ENCODE results near the gene ZNF581. TPM values are rescaled to one million over a fixed set of nuclear protein-coding genes. Genes with fewer than 3 reads are reported as not detected.

Gene ZNF581
- total RNA-seq, 3 donors from 2014 or later (not counting 1 experiment from before 2014, with no cell fraction given), result 15.4 to 21.9 (median 19.0) TPM

- ATAC-seq, result no peak
- Mint-ChIP-seq H3K4me1 (peaks cover 46 to 73% of the 10 kb centered on the region in 2 donors), H3K4me3 (peak overlapping the region; percentile 70), H3K27ac (peak overlapping the region; percentile 64 to 78), H3K9me3 (no peaks in the 10 kb centered on the region), H3K36me3 (peaks cover 8% of the 10 kb centered on the region), H3K27me3 (ENCODE audit: low read depth in 2 of 2) (no peaks in the 10 kb centered on the region)
- no peaks in the 10 kb centered on the region for H3K9me3 ChIP-seq (ENCODE audit: control insufficient read depth, insufficient read depth, low read length)
- H3K4me1 ChIP-seq (ENCODE audit: control insufficient read depth, insufficient read depth, low read length), result peaks cover 52% of the 10 kb centered on the region
- no peak overlapping the region for H3K27ac ChIP-seq (ENCODE audit: low read length)
- no peak for TF ChIP-seq CTCF (IDR thresholded peaks at IDR 0.05)
- 96% methylated on average over 5 of the region's 9 CpGs for WGBS (ENCODE audit: insufficient coverage)
- intact Hi-C loops (cut with micrococcal nuclease), result loop anchor here (10.0 kb wide), 2 partner anchors 655 to 1465 kb away; partner anchors contain the start of genes TSEN34 and ZSCAN5A
- H3K27me3 ChIP-seq (ENCODE audit: control insufficient read depth, insufficient read depth, low read length), result no peaks in the 10 kb centered on the region
- H3K4me3 ChIP-seq (ENCODE audit: low read length), result no peak overlapping the region
- peaks cover 58% of the 10 kb centered on the region for H3K36me3 ChIP-seq (ENCODE audit: control insufficient read depth, insufficient read depth, low read length)
- no peak for DNase-seq
Measured at GRCh38 chr19:55659822-55660221, 16.4 kb downstream of the ZNF581 start.

GRCh38 chr19:55660404-55660803 lies 17.0 kb downstream of the ZNF581 start:
- no peak overlapping the region for H3K27ac ChIP-seq (ENCODE audit: low read length)
- Mint-ChIP-seq H3K4me3 (no peak overlapping the region), H3K4me1 (peaks cover 43 to 73% of the 10 kb centered on the region in 2 donors), H3K27me3 (ENCODE audit: low read depth in 2 of 2) (no peaks in the 10 kb centered on the region), H3K36me3 (peaks cover 8% of the 10 kb centered on the region), H3K9me3 (no peaks in the 10 kb centered on the region), H3K27ac (peak overlapping the region in 1 of 2 donors; percentile 78)
- peaks cover 61% of the 10 kb centered on the region for H3K36me3 ChIP-seq (ENCODE audit: control insufficient read depth, insufficient read depth, low read length)
- no peak for TF ChIP-seq CTCF (IDR thresholded peaks at IDR 0.05)
- H3K9me3 ChIP-seq (ENCODE audit: control insufficient read depth, insufficient read depth, low read length), result no peaks in the 10 kb centered on the region
- no peak for ATAC-seq
- DNase-seq, result no peak
- 94% methylated on average over 9 of the region's 12 CpGs for WGBS (ENCODE audit: insufficient coverage)
- H3K27me3 ChIP-seq (ENCODE audit: control insufficient read depth, insufficient read depth, low read length), result no peaks in the 10 kb centered on the region
- peaks cover 52% of the 10 kb centered on the region for H3K4me1 ChIP-seq (ENCODE audit: control insufficient read depth, insufficient read depth, low read length)
- intact Hi-C loops (cut with micrococcal nuclease), result no loop called here
- H3K4me3 ChIP-seq (ENCODE audit: low read length), result no peak overlapping the region

- Histone ChIP-seq H3K27ac (ENCODE audit: low read length) (no peak overlapping the region), H3K4me3 (ENCODE audit: low read length) (no peak overlapping the region), H3K27me3 (ENCODE audit: control insufficient read depth, insufficient read depth, low read length) (no peaks in the 10 kb centered on the region), H3K4me1 (ENCODE audit: control insufficient read depth, insufficient read depth, low read length) (peaks cover 46% of the 10 kb centered on the region), H3K9me3 (ENCODE audit: control insufficient read depth, insufficient read depth, low read length) (no peaks in the 10 kb centered on the region), H3K36me3 (ENCODE audit: control insufficient read depth, insufficient read depth, low read length) (peaks cover 65% of the 10 kb centered on the region)
- WGBS (ENCODE audit: insufficient coverage), result 95% methylated on average over 16 of the region's 16 CpGs
- ATAC-seq, result no peak
- no peak for DNase-seq
- peaks cover 8% of the 10 kb centered on the region for H3K36me3 Mint-ChIP-seq
- no peak for TF ChIP-seq CTCF (IDR thresholded peaks at IDR 0.05)
- intact Hi-C loops (cut with micrococcal nuclease), result no loop called here
- no peak overlapping the region for H3K4me3 Mint-ChIP-seq
- H3K4me1 Mint-ChIP-seq, result peaks cover 37 to 71% of the 10 kb centered on the region in 2 donors
- no peaks in the 10 kb centered on the region for H3K27me3 Mint-ChIP-seq (ENCODE audit: low read depth in 2 of 2)
- H3K9me3 Mint-ChIP-seq, result no peaks in the 10 kb centered on the region
- peak overlapping the region in 1 of 2 donors; percentile 78 for H3K27ac Mint-ChIP-seq
Measured at GRCh38 chr19:55660991-55661390, 17.5 kb downstream of the ZNF581 start.

- DNase-seq, result no peak
- no peak overlapping the region for H3K27ac Mint-ChIP-seq
- peaks cover 73% of the 10 kb centered on the region for H3K36me3 ChIP-seq (ENCODE audit: control insufficient read depth, insufficient read depth, low read length)
- H3K4me1 Mint-ChIP-seq, result peaks cover 29 to 63% of the 10 kb centered on the region in 2 donors
- H3K4me3 Mint-ChIP-seq, result no peak overlapping the region
- peaks cover 8% of the 10 kb centered on the region for H3K36me3 Mint-ChIP-seq
- H3K27me3 ChIP-seq (ENCODE audit: control insufficient read depth, insufficient read depth, low read length), result no peaks in the 10 kb centered on the region
- ATAC-seq, result no peak
- no peak overlapping the region for H3K4me3 ChIP-seq (ENCODE audit: low read length)
- 75% methylated on average over 7 of the region's 7 CpGs for WGBS (ENCODE audit: insufficient coverage)
- H3K27me3 Mint-ChIP-seq (ENCODE audit: low read depth in 2 of 2), result no peaks in the 10 kb centered on the region
- TF ChIP-seq CTCF (IDR thresholded peaks at IDR 0.05), result no peak
- H3K9me3 ChIP-seq (ENCODE audit: control insufficient read depth, insufficient read depth, low read length), result no peaks in the 10 kb centered on the region
- peaks cover 38% of the 10 kb centered on the region for H3K4me1 ChIP-seq (ENCODE audit: control insufficient read depth, insufficient read depth, low read length)
- H3K27ac ChIP-seq (ENCODE audit: low read length), result no peak overlapping the region
- intact Hi-C loops (cut with micrococcal nuclease), result no loop called here
- no peaks in the 10 kb centered on the region for H3K9me3 Mint-ChIP-seq
Measured at GRCh38 chr19:55661826-55662225, 18.4 kb downstream of the ZNF581 start.

All from natural killer cell (primary cell).